22Rv1 (cell line): ENCODE data around the gene TNKS2.

Source experiments
- H3K27ac ChIP-seq: fragments of 450-650 bp; 2 replicates; pipeline ENCODE4 v1.5.1; 2017
- ZFX ChIP-seq: fragments of 450-650 bp; IDR thresholded peaks from 2 replicates; pipeline ENCODE4 v1.6.1; 2017; ENCODE audit warnings: antibody characterized with exemption, borderline replicate concordance
- TF ChIP-seq, protein P1 (sequence below): fragments of 450-650 bp; IDR thresholded peaks from 2 replicates; pipeline ENCODE4 v1.5.1; 2017; ENCODE audit warnings: mild to moderate bottlenecking

TNKS2 gene

DNA sequence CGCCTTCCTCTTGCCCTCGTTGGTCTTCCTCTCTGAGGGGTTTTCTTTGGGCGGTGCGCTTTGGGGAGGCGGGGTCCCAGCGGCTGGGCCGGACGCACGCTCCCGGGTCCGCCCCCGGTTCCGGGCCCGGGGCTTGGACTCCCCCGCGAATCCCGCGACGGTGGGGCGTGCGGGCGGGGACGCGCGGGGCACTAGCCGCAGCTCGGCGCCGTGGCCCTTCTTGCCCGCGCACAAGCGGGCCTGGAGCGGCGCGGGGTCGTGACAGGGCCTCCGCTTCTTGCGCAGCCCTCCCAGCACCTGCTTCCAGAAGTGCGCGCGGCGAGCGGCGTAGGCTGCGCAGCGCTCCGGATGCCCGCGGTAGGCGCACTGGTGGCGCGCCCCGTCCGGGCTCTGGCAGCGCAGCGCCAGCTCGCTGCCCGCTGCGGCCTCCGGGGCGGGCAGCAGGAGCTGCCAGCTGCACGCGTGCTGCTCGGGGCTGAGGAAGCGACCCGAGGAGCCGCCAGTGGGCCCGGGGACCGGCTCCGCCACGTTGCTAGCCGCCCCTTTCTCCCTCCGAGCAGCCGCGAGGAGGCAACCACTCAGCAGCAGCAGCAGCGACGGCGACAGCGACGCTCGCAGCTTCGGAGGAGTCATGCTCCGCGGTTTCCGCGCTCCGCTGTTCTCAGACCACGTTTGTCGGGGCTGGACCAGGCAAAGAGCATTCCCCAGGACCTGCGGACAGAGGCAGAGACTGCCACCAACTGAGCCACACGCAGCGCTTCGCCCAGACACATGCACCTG, 110.3 kb downstream of the TNKS2 start:
- peak overlapping the region; percentile 67 for H3K27ac ChIP-seq
- TF ChIP-seq, protein P1, sequence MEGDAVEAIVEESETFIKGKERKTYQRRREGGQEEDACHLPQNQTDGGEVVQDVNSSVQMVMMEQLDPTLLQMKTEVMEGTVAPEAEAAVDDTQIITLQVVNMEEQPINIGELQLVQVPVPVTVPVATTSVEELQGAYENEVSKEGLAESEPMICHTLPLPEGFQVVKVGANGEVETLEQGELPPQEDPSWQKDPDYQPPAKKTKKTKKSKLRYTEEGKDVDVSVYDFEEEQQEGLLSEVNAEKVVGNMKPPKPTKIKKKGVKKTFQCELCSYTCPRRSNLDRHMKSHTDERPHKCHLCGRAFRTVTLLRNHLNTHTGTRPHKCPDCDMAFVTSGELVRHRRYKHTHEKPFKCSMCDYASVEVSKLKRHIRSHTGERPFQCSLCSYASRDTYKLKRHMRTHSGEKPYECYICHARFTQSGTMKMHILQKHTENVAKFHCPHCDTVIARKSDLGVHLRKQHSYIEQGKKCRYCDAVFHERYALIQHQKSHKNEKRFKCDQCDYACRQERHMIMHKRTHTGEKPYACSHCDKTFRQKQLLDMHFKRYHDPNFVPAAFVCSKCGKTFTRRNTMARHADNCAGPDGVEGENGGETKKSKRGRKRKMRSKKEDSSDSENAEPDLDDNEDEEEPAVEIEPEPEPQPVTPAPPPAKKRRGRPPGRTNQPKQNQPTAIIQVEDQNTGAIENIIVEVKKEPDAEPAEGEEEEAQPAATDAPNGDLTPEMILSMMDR, result peak; percentile 84
- TF ChIP-seq ZFX, result no peak

- peak within 1 kb of the TSS; percentile 67 for H3K27ac ChIP-seq
Observed at GRCh38 chr10:91909117-91909677, 111.0 kb downstream of the TNKS2 start, which contains the start of gene FGFBP3. TSS of gene FGFBP3 (minus strand) at chr10:91909486. CDS start at chr10:91908969, 517 bp downstream.

DNA sequence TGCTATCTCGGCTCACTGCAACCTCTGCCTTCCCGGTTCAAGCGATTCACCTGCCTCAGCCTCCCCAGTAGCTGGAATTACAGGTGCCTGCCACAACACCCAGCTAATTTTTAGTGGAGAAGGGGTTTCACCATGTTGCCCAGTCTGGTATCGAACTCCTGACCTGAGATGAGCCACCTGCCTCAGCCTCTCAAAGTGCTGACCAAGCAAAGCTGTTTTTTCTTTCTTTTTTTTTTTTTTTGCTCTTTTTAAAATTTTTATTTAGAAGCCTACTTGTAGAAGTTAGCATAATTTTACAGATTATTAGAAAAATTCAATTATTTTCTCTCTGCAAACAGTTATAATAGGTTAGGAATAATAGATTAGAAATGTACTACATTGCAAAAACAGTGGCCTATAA, 112.2 kb downstream of the TNKS2 start:
- TF ChIP-seq, protein P1, result no peak
- TF ChIP-seq ZFX, result no peak
- H3K27ac ChIP-seq, result no peak overlapping the region

More at GRCh38 chr10:91909117-91909677, 111.0 kb downstream of the TNKS2 start, which contains the start of gene FGFBP3:
- TF ChIP-seq, protein P1, result peak; percentile 46
- no peak for TF ChIP-seq ZFX
